ENCODE measurements around the gene AKAP13.

AKAP13 gene

GRCh38 chr15:85762039-85762755, 381.8 kb downstream of the AKAP13 start:
- no peak for DNase-seq

DNA sequence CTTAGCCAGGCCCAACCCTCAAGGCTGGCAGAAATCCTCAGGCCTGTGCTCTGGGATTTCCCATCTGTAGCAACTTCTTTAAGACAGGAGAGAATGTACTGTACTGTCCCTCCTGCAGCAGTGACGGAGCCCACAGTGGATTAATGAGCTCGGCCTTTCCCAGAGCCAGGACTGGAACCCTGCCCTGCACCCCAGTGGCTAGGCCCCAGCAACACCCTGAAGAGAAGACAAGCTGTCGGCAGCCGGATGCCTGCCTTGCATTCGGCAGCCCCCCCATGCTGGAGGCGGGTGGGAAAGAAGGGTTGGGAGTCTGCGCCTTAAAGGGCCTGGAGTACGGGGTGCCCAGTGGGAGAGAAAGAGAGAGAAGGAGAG, 382.3 kb downstream of the AKAP13 start:
- DNase-seq = no peak

- DNase-seq = no peak
Observed at GRCh38 chr15:85763157-85763556, 382.8 kb downstream of the AKAP13 start.

GRCh38 chr15:85763673-85764633, 383.6 kb downstream of the AKAP13 start:
- no peak for DNase-seq

GRCh38 chr15:85764649-85765277, 384.4 kb downstream of the AKAP13 start:
- no peak for DNase-seq

DNA sequence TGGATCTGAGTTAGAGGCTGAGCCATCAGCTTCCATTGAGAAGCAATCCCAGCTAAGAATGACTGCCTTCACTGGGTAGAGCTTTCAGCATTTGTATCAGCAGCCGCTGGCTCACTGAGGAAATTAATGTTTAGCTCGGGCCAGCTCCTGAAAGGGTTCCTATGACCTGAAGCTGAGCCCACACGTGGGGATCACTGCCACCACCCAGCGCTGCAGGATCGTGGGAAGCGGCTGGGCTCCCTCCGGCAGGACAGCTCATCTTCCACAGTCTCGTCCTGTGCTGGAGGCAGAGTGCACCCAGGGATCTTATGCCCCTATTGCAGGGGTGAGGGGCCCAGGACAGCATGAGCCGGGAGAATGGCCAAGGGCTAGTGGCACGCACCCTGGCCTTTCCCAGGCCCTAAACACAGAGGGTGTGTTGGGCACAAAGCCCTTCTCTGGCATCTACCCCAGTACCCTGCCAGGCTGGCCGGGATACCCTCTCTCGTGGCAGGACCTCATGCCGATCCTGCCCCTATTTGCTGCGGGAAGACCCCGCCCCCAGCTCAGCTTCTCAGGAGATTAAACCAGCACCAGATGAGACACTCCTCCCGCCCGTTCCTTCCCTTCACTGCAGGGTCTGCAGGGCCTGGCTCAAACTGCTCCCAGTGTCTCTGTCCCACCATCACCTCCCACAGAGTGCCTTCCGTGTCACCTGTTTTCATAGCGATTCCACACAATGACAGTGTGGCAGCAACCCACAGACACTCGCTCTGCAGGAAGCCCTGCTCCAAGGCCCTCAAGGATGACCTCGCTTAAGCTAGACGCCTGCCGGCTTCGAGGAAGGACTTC, 385.8 kb downstream of the AKAP13 start:
- DNase-seq = no peak

GRCh38 chr15:85767785-85768529, 387.6 kb downstream of the AKAP13 start:
- DNase-seq = no peak

DNA sequence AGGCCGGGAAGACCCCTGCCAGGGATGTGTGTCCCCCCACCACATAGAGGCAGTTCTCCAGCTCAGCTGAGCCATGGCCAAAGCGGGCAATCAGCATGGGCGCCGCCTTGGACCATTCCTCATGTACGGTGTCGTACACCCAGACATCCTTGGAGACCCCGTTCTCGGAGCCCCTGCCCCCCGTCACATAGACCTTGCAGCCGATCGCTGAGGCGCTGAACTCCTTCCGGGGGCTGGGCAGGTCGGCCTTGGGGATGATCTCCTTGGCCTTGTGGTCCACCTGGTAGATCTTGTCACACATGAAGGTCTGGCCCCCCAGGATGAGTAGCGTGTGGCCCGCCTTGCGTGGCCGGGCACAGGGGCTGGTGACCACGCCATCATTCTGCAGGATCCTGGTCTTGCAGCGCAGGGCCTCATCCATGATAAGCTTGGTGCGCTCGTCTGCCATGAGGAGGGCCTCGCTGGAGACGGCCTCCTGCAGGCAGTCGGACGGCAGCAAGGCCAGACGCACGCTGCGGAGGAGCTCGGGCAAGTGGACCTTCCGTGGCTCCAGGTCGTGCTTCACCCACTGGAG, 388.3 kb downstream of the AKAP13 start:
- no peak for DNase-seq

GRCh38 chr15:85769182-85769900, 388.9 kb downstream of the AKAP13 start:
- DNase-seq = no peak

DNA sequence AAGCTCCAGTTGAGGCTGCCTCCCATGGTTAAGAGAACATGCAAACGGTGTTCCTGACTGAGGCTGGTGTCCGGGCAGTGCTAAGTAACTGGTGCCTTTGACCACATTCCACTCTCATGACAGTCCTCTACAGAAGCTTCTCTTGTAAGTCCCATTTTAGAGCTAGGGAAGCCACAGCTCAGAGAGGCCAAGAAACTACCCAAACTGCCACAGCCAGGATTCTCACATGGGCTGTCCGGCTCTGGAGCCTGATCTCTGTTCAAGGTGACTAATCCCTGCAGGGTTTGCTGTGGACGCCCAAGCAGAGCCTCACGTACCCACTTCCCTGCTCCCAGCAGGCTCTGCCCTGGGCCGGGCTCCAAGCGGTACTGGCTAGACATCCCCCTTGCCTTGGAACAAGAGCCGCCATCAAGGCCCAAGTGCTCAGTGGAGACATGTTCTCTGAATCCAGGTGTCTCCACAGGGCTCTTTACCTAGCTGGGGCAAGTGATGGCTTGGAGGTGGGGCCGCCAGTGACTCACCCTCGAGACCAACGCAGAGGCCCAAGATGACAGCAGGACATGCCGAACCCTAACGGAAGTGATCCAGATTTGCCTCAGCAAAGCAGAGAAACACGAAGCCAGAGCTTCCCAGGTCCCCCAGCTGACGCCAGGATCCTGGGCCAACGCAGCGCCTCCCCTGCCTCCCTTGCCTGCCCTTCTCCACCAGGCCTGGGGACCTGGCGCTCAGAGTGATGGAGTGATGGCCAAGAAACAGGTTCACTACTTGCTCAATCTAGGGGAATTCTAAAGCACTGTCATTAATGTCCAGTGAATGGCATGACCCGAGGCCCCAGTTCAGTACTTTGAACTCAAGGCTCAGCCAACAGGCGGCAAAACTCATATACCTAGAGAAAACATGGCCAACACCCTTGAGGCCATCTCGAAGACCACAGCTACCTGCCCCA, 390.0 kb downstream of the AKAP13 start:
- no peak for DNase-seq

DNA sequence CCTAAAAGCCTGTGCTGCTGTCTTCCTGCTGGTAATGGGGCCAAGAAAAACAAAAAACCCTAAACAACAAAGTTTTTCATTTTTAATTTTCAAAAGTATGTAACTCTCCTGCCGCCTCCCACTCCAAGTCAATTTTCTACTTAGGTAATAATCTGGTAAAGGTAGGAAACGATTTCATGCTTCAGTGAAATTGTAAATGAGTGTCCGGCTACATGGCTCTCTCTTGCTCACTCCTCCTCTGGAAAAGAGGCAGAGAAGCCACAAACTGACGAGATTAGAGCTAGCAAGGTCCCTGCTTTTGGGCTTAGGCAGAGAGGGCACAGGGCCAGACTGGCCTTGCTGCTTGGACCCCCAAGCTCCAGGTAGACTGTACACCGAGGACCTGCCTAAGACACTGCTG, 390.9 kb downstream of the AKAP13 start:
- no peak for DNase-seq

DNA sequence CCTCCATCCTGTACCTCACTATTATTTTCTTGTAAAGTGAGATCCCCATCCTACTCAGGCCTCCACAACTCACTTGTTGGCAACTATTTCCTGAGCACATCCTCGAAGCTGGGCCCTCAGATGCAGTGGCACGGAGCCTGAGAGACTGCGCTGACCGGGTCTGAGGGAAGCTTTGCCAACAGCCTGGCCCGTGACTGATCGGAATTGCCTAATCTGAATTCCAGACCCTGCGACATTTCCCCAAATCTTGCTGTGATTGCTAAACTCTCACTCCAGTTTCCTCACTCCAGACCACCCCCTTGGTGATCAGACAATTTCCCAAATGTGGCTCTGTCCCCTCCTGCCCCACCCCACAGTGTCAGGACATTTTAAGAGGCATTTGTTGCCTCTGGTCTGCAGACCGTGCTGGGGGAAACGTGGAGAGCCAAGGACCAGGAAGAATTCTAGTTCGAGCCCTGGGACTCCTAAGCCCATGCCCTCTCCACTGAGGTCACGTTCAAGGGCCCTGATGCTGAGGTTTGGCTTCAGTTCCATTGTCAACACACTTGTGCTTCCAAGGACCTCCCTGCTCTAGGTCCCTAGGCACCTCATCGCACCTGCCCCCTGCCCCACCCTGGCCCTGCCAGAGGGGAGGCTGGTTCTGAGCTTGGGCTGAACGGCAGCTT, 391.5 kb downstream of the AKAP13 start:
- no peak for DNase-seq

GRCh38 chr15:85772668-85773067, 392.3 kb downstream of the AKAP13 start:
- DNase-seq = no peak

- no peak for DNase-seq
Observed at GRCh38 chr15:85773249-85773648, 392.8 kb downstream of the AKAP13 start.

- DNase-seq = no peak
Observed at GRCh38 chr15:85773970-85774369, 393.6 kb downstream of the AKAP13 start.

GRCh38 chr15:85777250-85778106, 397.1 kb downstream of the AKAP13 start:
- DNase-seq = no peak

DNA sequence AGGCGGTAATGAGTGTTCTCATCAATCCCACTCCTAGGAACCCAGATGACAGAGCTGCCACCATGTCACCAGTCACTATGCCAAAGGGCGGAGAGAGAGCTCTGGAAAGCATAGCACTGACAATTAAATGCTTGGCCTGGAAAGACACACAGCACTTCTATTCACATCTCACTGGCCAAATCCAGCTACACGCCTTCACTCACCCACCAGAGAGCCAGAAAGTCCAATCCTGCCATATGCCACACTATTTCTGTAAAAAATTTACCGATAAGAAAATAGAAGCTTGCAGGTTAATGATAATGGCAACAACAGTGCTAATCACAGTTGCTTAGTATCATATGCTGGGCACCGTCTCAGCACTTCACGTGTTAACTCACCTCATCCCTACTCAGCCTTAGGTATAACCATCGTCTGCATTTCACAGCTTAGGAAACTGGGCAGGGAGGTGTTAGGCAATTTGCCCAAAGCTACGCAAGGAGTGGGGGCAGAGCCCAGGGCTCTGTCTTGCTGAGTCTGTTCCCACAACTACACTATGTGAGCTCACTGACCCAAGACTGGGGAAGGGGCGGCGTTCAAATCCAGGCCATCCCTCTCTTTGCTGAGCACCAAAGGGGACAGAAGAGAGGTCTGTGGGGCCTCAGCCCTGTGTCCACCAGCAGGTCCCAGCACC, 397.8 kb downstream of the AKAP13 start:
- DNase-seq = no peak

DNA sequence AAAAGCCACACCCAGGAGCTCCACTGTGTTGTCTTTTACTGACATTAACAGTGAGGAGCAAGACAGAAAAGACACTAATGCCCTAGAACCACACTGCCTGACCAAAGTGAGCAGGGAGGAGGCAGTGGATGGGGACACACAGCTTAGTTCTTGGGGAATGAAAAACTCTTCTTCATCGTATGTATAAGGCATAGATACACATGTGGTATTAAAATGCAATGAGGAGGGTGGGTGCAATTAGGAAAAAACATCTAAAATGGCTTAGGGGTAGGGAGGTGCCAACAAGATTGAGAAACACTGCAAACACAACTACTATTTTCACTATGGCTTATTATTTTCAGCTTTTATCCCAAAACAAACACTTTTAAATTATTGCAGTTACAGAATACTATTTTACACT, 398.8 kb downstream of the AKAP13 start:
- no peak for DNase-seq
